Hypothalamus (tissue), 51 donors: ENCODE data around the gene RIOK3.

Source experiments
- DNase-seq, 51 donors: peaks; one replicate each; lab custom pipeline; 2025; lab: John Stamatoyannopoulos, UW

Gene RIOK3

DNA sequence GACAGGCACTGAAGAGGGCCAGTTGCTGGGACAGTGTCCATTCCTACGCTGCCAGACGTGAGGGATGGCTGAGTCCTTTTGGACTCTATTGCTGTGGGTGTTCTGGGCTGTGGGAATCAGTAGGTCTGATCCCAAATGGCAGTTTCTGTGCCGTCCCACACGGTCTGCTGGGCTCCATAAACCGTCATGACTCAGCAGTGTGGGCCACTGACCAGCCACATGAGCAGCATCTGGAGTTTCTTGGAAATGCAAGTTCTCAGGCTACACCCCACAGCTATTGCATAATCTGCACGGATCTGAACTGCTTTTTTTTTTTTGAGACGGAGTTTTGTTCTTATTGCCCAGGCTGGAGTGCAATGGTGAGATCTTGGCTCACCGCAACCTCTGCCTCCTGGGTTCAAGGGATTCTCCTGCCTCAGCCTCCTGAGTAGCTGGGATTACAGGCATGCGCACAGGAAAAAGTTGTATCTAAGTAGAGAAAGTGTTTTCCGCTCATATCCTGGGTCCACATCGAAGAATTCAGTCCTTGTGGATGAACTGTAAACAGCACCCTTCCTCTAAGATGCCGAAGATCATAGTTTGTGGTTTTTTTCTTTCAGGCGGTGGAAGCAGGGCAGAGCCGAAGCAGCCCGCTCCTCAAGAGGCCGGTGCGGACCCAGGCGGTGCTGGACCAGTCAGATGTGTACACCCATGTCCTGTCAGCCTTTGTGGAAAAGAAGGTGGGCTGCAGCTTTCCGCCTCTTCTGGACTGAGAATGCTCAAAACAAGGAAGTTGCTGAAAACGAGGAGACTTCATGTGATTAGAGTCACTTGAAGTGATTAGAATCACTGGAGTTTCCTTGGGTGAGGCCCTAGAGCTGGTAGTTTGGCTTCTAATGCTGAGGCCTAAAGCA is 75.7 kb downstream of the RIOK3 start:
- peak in 4 of 51 donors; percentile 4 to 27 (median 16) for DNase-seq

DNA sequence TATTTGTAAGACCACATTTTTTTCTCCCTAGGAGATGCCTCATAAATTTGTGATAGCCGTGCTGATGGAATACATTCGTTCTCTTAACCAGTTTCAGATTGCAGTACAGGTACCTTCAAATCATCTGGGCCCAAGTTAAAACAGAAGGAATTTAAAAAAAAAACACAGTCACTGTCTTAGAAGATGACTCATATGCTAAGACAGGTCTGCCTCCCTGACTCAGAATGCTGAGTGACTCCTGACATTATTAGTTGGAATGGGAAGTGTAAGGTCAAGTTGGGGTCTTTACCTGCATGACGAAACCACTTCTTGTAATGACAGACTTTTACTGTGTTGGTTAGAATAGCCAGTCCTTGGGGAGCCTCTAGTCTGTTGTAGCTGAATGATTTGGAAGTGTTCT is 76.5 kb downstream of the RIOK3 start:
- no peak for DNase-seq

DNA sequence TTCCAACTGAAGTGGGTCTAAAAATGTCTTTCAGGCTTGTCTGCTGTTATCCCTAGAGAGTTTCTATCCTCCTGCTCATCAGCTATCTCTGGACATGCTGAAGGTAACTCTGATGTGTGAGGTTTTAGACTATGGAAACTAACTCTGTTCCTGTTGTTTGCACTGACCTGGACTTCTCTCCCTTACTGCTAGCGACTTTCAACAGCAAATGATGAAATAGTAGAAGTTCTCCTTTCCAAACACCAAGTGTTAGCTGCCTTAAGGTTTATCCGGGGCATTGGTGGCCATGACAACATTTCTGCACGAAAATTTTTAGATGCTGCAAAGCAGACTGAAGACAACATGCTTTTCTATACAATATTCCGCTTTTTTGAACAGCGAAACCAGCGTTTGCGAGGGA is 77.1 kb downstream of the RIOK3 start:
- DNase-seq: no peak

DNA sequence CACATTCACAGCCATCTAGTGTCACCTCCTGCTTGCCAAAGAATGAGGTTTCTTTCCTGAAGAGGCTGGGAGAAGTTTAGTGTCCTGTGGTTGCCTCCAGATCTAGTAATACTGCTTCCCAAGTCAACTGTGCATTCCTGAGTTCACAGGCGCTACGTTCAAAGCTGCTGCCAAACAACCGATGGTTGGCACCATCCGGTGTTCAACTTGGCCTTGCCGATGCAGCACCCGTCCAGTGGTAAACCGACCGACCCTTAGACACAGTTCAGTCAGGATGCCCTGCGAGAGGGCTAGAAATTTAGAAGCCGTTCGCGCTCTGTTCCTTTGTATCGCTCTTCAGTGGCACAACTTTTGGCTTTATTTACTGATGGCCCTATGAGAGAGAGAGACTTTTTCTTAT is 78.8 kb downstream of the RIOK3 start:
- no peak for DNase-seq
